Measurements from ENCODE around the gene ACOXL. TPM values are rescaled to one million over a fixed set of nuclear protein-coding genes. Genes with fewer than 3 reads are reported as not detected.

ACOXL gene
- total and polyA plus RNA-seq, 2 donors (not counting 3 experiments of a cell fraction or from before 2014, with no cell fraction given), result not detected

GRCh38 chr2:110791435-110791834 lies 59.1 kb downstream of the ACOXL start:
- H3K27me3 ChIP-seq (ENCODE audit: control insufficient read depth in 2 of 2, insufficient read depth in 2 of 2, low read length in 2 of 2), result peaks cover 25 to 29% of the 10 kb centered on the region in 2 experiments
- TF ChIP-seq JUN (IDR thresholded peaks at IDR 0.05; ENCODE audit: borderline replicate concordance, insufficient read depth, insufficient read length, low read depth) (no peak), MYC (IDR thresholded peaks at IDR 0.05; ENCODE audit: low read depth, low read length) (no peak), EZH2 (IDR thresholded peaks at IDR 0.05; ENCODE audit: borderline replicate concordance, low read depth, low read length, severe bottlenecking) (no peak), POLR2A (IDR thresholded peaks at IDR 0.05; ENCODE audit: low read depth, low read length) (no peak), GATA2 (IDR thresholded peaks at IDR 0.05; ENCODE audit: insufficient read depth, insufficient read length, low read depth, low read length) (no peak), MAX (IDR thresholded peaks at IDR 0.05; ENCODE audit: insufficient read depth, insufficient read length) (no peak), POLR2AphosphoS5 (IDR thresholded peaks at IDR 0.05; ENCODE audit: insufficient read depth, low read depth, low read length) (no peak), FOS (IDR thresholded peaks at IDR 0.05; ENCODE audit: borderline replicate concordance, insufficient read depth, low read length) (no peak)
- TF ChIP-seq, protein P1, sequence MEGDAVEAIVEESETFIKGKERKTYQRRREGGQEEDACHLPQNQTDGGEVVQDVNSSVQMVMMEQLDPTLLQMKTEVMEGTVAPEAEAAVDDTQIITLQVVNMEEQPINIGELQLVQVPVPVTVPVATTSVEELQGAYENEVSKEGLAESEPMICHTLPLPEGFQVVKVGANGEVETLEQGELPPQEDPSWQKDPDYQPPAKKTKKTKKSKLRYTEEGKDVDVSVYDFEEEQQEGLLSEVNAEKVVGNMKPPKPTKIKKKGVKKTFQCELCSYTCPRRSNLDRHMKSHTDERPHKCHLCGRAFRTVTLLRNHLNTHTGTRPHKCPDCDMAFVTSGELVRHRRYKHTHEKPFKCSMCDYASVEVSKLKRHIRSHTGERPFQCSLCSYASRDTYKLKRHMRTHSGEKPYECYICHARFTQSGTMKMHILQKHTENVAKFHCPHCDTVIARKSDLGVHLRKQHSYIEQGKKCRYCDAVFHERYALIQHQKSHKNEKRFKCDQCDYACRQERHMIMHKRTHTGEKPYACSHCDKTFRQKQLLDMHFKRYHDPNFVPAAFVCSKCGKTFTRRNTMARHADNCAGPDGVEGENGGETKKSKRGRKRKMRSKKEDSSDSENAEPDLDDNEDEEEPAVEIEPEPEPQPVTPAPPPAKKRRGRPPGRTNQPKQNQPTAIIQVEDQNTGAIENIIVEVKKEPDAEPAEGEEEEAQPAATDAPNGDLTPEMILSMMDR (IDR thresholded peaks at IDR 0.05; ENCODE audit: extremely low read depth in 1 of 2, insufficient read depth in 1 of 2, low read depth in 1 of 2, low read length in 2 of 2), result no peak
- POLR2A ChIA-PET, result no interaction called here
- dilution Hi-C loops (cut with MboI; ENCODE audit: extremely low pct_ligation_motif_present, low sequenced_read_pairs), result no loop called here
- H4K20me1 ChIP-seq (replicated peaks; ENCODE audit: control insufficient read depth, extremely low read depth, insufficient read depth, low read length), result no peaks in the 10 kb centered on the region
- H3K4me2 ChIP-seq (ENCODE audit: insufficient read depth, low read length), result no peak overlapping the region
- H3K9me1 ChIP-seq (replicated peaks; ENCODE audit: control insufficient read depth, extremely low read depth, insufficient read depth, low read length), result no peaks in the 10 kb centered on the region
- H3K9me3 ChIP-seq (replicated peaks; ENCODE audit: control insufficient read depth, insufficient read depth, low read length), result no peaks in the 10 kb centered on the region
- H3K36me3 ChIP-seq (ENCODE audit: control insufficient read depth in 2 of 2, extremely low read depth in 1 of 2, insufficient read depth in 2 of 2, low read length in 2 of 2), result no peaks in the 10 kb centered on the region
- H3K79me2 ChIP-seq (ENCODE audit: control insufficient read depth, insufficient read depth, low read length), result no peaks in the 10 kb centered on the region
- DNase-seq (ENCODE audit: low read depth, low spot score), result no peak
- no peak overlapping the region for H3K27ac ChIP-seq (ENCODE audit: insufficient read depth, low read depth, low read length)
- CTCF ChIA-PET, result interaction anchor here (0.6 to 2.7 kb wide), 3 partner anchors 21 to 907 kb away, joined by 3 to 7 read pairs (median 3); no protein-coding TSS in a partner anchor
- H2AFZ ChIP-seq (ENCODE audit: low read depth, low read length), result no peak overlapping the region
- no TSS peak for BruUV-seq (replicated peaks)
- no peak for FAIRE-seq
- intact Hi-C loops (cut with micrococcal nuclease), result no loop called here
- no peak overlapping the region for H3K4me3 ChIP-seq (replicated peaks in 1 of 3; ENCODE audit: insufficient read depth in 1 of 3, low read depth in 1 of 3, low read length in 3 of 3)
- H3K4me1 ChIP-seq (ENCODE audit: control insufficient read depth, extremely low read depth, insufficient read depth, low read length), result no peaks in the 10 kb centered on the region
- H3K9ac ChIP-seq (replicated peaks; ENCODE audit: extremely low read depth, insufficient read depth, low read length), result no peak overlapping the region
